GM19455 (cell line): ENCODE results near the gene AKR7A3.
"Not testable (repeated sequence)": the region's sequence is repeated elsewhere in the genome, so short reads cannot be mapped to it uniquely, and the experiment has no call there.

ENCODE experiments used
- ATAC-seq: cut with Tn5 transposase; IDR thresholded peaks from one replicate; pipeline ENCODE4 v1.9.1; 2021; ENCODE audit not compliant: unreplicated experiment

AKR7A3 gene

GRCh38 chr1:19288324-19289241 lies at the start of gene AKR7A3:
Gene AKR7A3 (minus strand): TSS chr1:19288770. CDS start chr1:19288709, 61 bp downstream.
- ATAC-seq, result not testable (repeated sequence)

- ATAC-seq, result no peak
Measured at GRCh38 chr1:19338323-19338762, 49.8 kb upstream of the AKR7A3 start.

GRCh38 chr1:19337289-19337688 lies 48.7 kb upstream of the AKR7A3 start:
- ATAC-seq, result no peak

- ATAC-seq, result no peak
Measured at GRCh38 chr1:19336543-19336942, 48.0 kb upstream of the AKR7A3 start.

- no peak for ATAC-seq
Measured at GRCh38 chr1:19333587-19334354, 45.2 kb upstream of the AKR7A3 start.

GRCh38 chr1:19332832-19333231 lies 44.3 kb upstream of the AKR7A3 start:
- no peak for ATAC-seq

GRCh38 chr1:19331262-19331878 lies 42.8 kb upstream of the AKR7A3 start:
- no peak for ATAC-seq

GRCh38 chr1:19330449-19331135 lies 42.0 kb upstream of the AKR7A3 start:
- no peak for ATAC-seq

GRCh38 chr1:19329611-19330010 lies 41.0 kb upstream of the AKR7A3 start:
- ATAC-seq, result no peak

- no peak for ATAC-seq
Measured at GRCh38 chr1:19329188-19329587, 40.6 kb upstream of the AKR7A3 start.

GRCh38 chr1:19328486-19328885 lies 39.9 kb upstream of the AKR7A3 start:
- no peak for ATAC-seq

GRCh38 chr1:19327736-19328135 lies 39.2 kb upstream of the AKR7A3 start:
- no peak for ATAC-seq

- no peak for ATAC-seq
Measured at GRCh38 chr1:19327301-19327700, 38.7 kb upstream of the AKR7A3 start.

- ATAC-seq, result no peak
Measured at GRCh38 chr1:19326748-19327065, 38.1 kb upstream of the AKR7A3 start.

- ATAC-seq, result no peak
Measured at GRCh38 chr1:19325958-19326747, 37.6 kb upstream of the AKR7A3 start.

- ATAC-seq, result no peak
Measured at GRCh38 chr1:19325368-19325957, 36.9 kb upstream of the AKR7A3 start.

GRCh38 chr1:19324665-19324990 lies 36.1 kb upstream of the AKR7A3 start:
- ATAC-seq, result no peak

- ATAC-seq, result no peak
Measured at GRCh38 chr1:19323987-19324664, 35.6 kb upstream of the AKR7A3 start.

- ATAC-seq, result no peak
Measured at GRCh38 chr1:19322481-19322880, 33.9 kb upstream of the AKR7A3 start.
